Suppressor macrophage treated with lipopolysaccharide for 1 hour (primary cell): Measurements from ENCODE around the gene PTPRD.
"Not testable (repeated sequence)": the region's sequence is repeated elsewhere in the genome, so short reads cannot be mapped to it uniquely, and the experiment has no call there.

ENCODE experiments used
- DNase-seq, 3 donors: peaks; one replicate each; pipeline ENCODE4 v3.0.0-alpha.2; 2020 to 2022

Gene PTPRD

GRCh38 chr9:9102295-9102694 is 1510.5 kb downstream of the PTPRD start:
- no peak for DNase-seq

GRCh38 chr9:9100070-9100469 is 1512.7 kb downstream of the PTPRD start:
- no peak for DNase-seq

- no peak for DNase-seq
These were observed 1513.2 kb downstream of the PTPRD start for GRCh38 chr9:9099646-9100045.

- DNase-seq: not testable (repeated sequence)
These were observed 1515.5 kb downstream of the PTPRD start for GRCh38 chr9:9097254-9097653.

- DNase-seq: no peak
These were observed 1521.4 kb downstream of the PTPRD start for GRCh38 chr9:9091387-9091786.

GRCh38 chr9:9079473-9079872 is 1533.3 kb downstream of the PTPRD start:
- no peak for DNase-seq

- no peak for DNase-seq
These were observed 1534.5 kb downstream of the PTPRD start for GRCh38 chr9:9078301-9078700.

GRCh38 chr9:9061627-9062026 is 1551.2 kb downstream of the PTPRD start:
- no peak for DNase-seq

GRCh38 chr9:9054354-9054992 is 1558.3 kb downstream of the PTPRD start:
- DNase-seq: no peak

GRCh38 chr9:9045572-9045971 is 1567.2 kb downstream of the PTPRD start:
- no peak for DNase-seq

GRCh38 chr9:9045072-9045471 is 1567.7 kb downstream of the PTPRD start:
- DNase-seq: no peak

GRCh38 chr9:9043788-9044187 is 1569.0 kb downstream of the PTPRD start:
- not testable (repeated sequence) for DNase-seq

GRCh38 chr9:9041756-9042155 is 1571.0 kb downstream of the PTPRD start:
- no peak for DNase-seq

- no peak for DNase-seq
These were observed 1579.8 kb downstream of the PTPRD start for GRCh38 chr9:9033022-9033421.

- DNase-seq: no peak
These were observed 1596.2 kb downstream of the PTPRD start for GRCh38 chr9:9016597-9016996.

- DNase-seq: no peak
These were observed 1608.0 kb downstream of the PTPRD start for GRCh38 chr9:9004810-9005209.

GRCh38 chr9:9002826-9003583 is 1609.8 kb downstream of the PTPRD start:
- no peak for DNase-seq

- DNase-seq: no peak
These were observed 1632.2 kb downstream of the PTPRD start for GRCh38 chr9:8980496-8981013.

GRCh38 chr9:8978334-8978733 is 1634.5 kb downstream of the PTPRD start:
- no peak for DNase-seq

GRCh38 chr9:8968350-8968749 is 1644.5 kb downstream of the PTPRD start:
- DNase-seq: not testable (repeated sequence)

GRCh38 chr9:8963885-8964284 is 1648.9 kb downstream of the PTPRD start:
- no peak for DNase-seq

GRCh38 chr9:8962084-8962483 is 1650.7 kb downstream of the PTPRD start:
- DNase-seq: no peak

- no peak for DNase-seq
These were observed 1651.5 kb downstream of the PTPRD start for GRCh38 chr9:8961186-8961851.

- DNase-seq: no peak
These were observed 1652.5 kb downstream of the PTPRD start for GRCh38 chr9:8960254-8960653.
